Measurements from ENCODE around the gene RCE1. TPM values are rescaled to one million over a fixed set of nuclear protein-coding genes. Genes with fewer than 3 reads are reported as not detected.
A peak's percentile ranks its signal among the peaks of the same experiment; 100 is the strongest.

The RCE1 gene
- total RNA-seq, 1 experiment from 2014 or later, result 52.5 TPM

GRCh38 chr11:66814678-66815077, 28.6 kb upstream of the RCE1 start:
- no peak overlapping the region for H3K18ac ChIP-seq (ENCODE audit: insufficient read length, low read depth, low read length)
- H3K23me2 ChIP-seq (ENCODE audit: insufficient read length, low read depth, low read length, poor library complexity, severe bottlenecking), result no peaks in the 10 kb centered on the region
- no peak overlapping the region for H3K9ac ChIP-seq (ENCODE audit: extremely low read depth, insufficient read length, low read length)
- DNase-seq, result no peak
- no peak overlapping the region for H2BK15ac ChIP-seq (ENCODE audit: low read depth, low read length)
- Mint-ChIP-seq H3K9me3 (no peaks in the 10 kb centered on the region), H3K4me1 (peaks cover 46 to 53% of the 10 kb centered on the region in 2 experiments), H3K27ac (peak overlapping the region in 2 of 3 experiments; percentile 63 to 88; a peak in 3 of 7 replicates), H3K27me3 (ENCODE audit: low read depth) (no peaks in the 10 kb centered on the region), H3K36me3 (ENCODE audit: insufficient read depth in 1 of 3, low read depth in 3 of 3) (peaks cover 0 to 26% (median 24%) of the 10 kb centered on the region in 3 experiments; a peak in 4 of 7 replicates), H3K4me3 (no peak overlapping the region)
- no peak overlapping the region for H2AFZ ChIP-seq (ENCODE audit: low read length)
- no peak overlapping the region for H3K4me2 ChIP-seq (ENCODE audit: insufficient read depth, insufficient read length, low read length)
- H2BK20ac ChIP-seq (ENCODE audit: low read depth, low read length, poor library complexity, severe bottlenecking), result no peak overlapping the region
- H3K4ac ChIP-seq (ENCODE audit: low read depth, low read length), result no peak overlapping the region
- H3K27me3 ChIP-seq (ENCODE audit: insufficient read depth, low read length), result no peaks in the 10 kb centered on the region
- H3K14ac ChIP-seq (ENCODE audit: insufficient read depth, low read length), result no peak overlapping the region
- H2AK5ac ChIP-seq (ENCODE audit: insufficient read length, low read length), result no peak overlapping the region
- no peak overlapping the region for H3T11ph ChIP-seq (ENCODE audit: low read length)
- no peak overlapping the region for H3K56ac ChIP-seq (ENCODE audit: insufficient read length, low read depth, low read length)
- H2BK5ac ChIP-seq (ENCODE audit: insufficient read length, low read length), result no peak overlapping the region
- no peak for TF ChIP-seq CTCF (conservative IDR thresholded peaks at IDR 0.05)
- H2BK12ac ChIP-seq (ENCODE audit: insufficient read length, low read depth, low read length), result no peak overlapping the region
- no peak overlapping the region for H4K5ac ChIP-seq (ENCODE audit: insufficient read length, low read depth, low read length)
- H3K4me1 ChIP-seq (ENCODE audit: insufficient read depth, low read length), result peaks cover 4% of the 10 kb centered on the region; the same call in 1 of the 2 replicates
- no peaks in the 10 kb centered on the region for H3K79me2 ChIP-seq (ENCODE audit: insufficient read depth, low read length)
- no peak overlapping the region for H4K91ac ChIP-seq (ENCODE audit: insufficient read length, low read depth, low read length)
- no peaks in the 10 kb centered on the region for H4K20me1 ChIP-seq (ENCODE audit: control insufficient read depth, insufficient read depth, insufficient read length)
- H3K27ac ChIP-seq (ENCODE audit: insufficient read length, low read depth, low read length), result no peak overlapping the region
- H3K79me1 ChIP-seq (ENCODE audit: insufficient read depth, low read depth, low read length, poor library complexity, severe bottlenecking), result no peaks in the 10 kb centered on the region
- no peak overlapping the region for H2BK120ac ChIP-seq (ENCODE audit: low read depth, low read length, poor library complexity, severe bottlenecking)
- H3K23ac ChIP-seq (ENCODE audit: insufficient read length, low read depth, low read length), result no peak overlapping the region
- no peaks in the 10 kb centered on the region for H3K9me3 ChIP-seq (ENCODE audit: control insufficient read depth, low read depth, low read length)
- no CpG with 5 or more reads among the region's 5 CpGs for WGBS (ENCODE audit: extremely low coverage, insufficient read length, low lambda C conversion rate)
- H4K8ac ChIP-seq (replicated peaks; ENCODE audit: insufficient read length, low read depth, low read length), result no peak overlapping the region
